NCI-H1436 (cell line): ENCODE data around the gene IPCEF1.

Source experiments
- DNase-seq: peaks from one replicate; lab custom pipeline; 2025; lab: John Stamatoyannopoulos, UW

Gene IPCEF1

DNA sequence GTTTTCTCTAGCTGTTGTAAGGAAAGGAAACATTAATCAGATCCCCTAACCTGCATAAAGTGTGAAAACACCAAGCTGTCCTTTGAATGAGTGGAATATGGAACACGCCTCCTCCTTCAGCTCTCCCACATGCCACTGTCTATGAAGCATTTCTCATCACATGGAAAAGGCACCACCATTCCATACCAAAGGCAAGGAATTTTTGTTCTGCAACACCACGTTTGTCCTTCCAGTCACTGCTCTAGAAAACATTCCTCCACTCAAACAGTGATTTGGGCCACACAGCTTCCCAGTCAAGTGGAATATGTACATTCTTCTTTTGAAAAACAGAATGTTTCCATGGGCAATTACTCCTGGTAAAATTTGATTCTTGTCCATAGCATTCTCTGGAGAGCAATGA is 197.5 kb downstream of the IPCEF1 start:
- no peak for DNase-seq

DNA sequence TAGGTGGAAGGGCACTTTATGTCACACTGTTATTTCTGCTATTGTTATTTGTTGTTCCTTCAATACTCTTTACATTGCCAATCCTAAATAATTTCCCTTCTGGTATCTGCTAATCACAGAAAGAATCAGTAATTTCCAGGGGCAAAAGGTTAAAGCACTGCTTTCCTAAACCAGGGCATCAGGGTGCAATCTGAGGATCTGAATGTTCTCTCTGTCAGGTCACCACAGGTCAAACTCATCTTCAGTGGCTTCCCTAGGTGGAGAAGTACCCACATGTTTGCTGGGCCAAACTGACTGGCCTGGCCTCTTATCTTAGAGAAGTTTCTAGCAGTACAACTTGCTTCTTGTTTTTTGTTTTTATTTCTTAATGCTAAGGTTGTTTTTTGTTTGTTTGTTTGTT is 198.9 kb downstream of the IPCEF1 start:
- DNase-seq, result no peak

DNA sequence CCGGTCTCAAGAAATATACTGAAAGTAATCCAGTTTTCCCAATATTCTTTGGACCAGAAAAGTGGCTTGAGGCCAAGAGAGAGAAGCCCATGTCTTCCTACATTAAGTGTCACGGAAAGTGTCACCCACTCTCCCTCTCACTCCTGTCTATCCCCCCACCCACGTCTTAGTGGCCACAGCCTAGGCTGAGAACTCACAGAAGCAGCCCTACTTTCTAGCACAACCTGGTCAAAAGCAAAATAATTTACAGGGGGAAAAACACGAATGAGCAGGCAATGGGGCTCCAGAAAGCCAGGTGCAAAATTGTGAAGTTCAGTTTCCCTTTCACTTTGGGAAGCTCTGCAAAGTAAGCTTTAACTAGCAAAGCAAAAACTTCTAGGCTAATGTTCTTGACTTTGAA is 199.5 kb downstream of the IPCEF1 start:
- no peak for DNase-seq

DNA sequence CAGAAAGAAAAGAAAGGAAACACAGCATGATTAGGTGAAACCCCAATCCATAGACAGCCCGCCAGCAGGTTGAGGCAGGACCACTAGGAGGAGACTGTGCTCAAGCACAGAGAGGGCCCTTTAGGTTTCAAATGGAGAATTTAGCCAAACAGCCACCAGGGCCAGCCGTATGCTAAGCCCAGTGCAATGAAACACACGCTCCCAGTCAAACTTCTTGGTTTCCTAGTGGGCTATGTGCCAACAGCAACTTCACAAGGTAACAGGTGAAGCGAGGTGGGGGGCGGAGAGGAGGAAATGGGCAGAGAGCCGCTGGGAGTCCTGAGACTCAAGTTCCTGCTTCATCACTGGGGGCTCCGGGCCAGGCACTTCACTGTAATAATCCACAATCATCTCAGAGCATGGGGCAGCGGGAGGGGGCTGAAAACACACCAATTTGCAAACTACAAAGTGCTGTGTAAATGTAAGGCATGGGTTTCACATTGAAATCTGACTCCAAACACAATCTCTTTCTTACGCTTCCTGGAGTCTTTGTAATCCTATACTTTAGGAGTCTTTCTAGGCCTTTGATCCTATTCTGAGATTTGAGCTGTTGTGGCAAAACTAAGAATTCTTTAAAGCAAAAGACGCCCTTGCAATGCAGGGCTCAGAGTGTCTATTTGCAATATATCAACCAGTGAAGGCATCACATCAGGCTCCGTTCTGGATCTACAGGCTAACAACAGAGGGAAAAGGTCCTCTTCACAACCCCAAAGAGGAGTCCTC is 200.3 kb downstream of the IPCEF1 start:
- peak; percentile 70 for DNase-seq

DNA sequence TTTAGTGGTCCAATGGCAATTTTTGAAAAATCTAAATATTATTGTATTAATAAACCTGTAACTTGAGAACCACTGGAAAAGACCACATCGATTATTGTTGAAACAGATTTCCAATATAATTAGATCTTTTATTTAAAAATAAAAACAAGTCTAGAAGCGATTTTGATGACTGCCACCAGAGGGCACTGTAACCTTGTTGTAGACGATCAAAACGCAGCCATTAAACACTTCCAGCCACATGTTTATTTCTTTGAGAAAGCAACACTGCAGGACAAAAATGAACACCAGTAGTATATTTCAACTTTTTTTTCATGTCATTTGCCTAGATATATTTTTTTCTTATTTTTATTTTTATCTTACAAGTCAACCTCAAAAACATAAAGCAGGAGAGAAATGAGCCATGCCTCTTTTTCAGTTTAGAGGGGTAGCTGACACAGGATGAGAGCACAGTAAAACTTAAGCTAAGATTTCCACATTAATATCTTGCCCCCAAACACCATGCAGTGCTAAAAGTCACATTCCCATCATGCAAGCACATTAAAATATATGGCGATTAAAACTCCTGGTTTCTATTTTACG is 202.1 kb downstream of the IPCEF1 start:
- peak; percentile 70 for DNase-seq

DNA sequence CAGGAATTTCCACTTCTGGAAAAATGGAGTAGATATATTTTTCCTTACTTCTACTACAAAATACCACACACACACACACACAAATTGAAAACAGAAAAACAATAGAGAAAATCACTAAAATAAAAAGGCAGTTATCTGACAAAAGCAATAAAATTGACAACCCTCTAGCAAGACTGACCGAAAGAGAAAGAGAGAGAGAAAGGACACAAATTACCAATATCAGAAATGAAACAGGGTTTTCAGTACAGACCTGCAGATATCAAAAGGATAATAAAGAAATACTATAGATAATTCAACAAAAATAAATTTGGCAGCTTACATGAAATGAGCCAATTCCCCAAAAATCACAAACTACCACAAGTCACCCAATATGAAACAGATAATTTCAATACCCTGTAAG is 212.8 kb downstream of the IPCEF1 start:
- no peak for DNase-seq

DNA sequence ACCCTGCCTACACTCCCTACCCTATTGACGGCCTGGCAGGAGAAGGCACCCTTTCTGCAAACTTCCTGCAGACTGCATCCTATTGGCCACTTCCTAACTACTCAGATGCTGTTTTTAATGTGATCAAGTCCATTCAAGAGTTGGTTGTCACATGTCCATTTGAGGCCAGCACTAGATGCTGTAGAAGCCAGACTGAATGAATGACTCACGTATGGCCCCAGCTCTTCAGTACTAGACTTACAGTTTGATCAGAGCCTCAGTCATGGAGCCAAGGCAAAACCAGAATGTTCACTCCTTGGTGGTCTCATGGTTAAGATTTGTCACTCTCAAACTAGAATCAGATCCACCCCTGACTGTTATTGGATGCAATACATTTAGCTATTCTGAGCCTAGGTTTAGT is 215.9 kb downstream of the IPCEF1 start:
- no peak for DNase-seq

DNA sequence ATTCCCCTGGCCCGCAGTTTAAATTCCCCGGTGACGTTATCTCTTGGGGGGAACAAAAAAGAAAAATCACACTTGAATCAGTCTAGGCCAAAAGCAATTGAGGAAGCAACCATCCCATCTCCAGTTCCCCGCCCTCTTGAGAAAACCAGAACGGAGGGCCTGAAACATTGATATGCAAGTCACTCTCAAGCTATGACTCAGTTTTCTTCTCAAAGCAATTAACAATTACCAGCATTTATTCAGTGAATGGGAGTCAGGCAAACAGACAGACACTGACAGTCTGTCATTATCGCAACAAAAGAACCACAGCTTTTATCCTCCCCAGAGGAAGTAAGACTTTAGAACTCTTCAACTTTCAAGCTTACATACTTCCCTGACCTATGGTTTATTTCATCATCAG is 216.7 kb downstream of the IPCEF1 start:
- no peak for DNase-seq

DNA sequence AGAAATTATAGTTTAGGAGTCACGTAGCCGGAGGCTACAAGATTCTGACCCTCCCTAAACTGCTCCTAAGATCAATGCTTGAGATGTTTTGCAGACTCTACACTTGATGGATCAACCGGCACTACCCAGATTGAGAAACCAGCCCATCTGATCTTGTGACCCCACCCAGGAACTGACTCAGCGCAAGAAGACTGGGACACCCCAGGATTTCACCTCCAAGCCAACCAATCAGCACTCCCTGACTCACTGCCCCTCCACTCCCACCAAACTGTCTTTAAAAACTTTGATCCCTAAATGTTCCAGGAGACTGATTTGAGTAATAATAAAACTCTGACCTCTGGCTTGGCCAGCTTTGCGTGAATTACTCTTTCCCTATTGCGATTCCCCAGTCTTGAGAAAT is 217.8 kb downstream of the IPCEF1 start:
- no peak for DNase-seq

DNA sequence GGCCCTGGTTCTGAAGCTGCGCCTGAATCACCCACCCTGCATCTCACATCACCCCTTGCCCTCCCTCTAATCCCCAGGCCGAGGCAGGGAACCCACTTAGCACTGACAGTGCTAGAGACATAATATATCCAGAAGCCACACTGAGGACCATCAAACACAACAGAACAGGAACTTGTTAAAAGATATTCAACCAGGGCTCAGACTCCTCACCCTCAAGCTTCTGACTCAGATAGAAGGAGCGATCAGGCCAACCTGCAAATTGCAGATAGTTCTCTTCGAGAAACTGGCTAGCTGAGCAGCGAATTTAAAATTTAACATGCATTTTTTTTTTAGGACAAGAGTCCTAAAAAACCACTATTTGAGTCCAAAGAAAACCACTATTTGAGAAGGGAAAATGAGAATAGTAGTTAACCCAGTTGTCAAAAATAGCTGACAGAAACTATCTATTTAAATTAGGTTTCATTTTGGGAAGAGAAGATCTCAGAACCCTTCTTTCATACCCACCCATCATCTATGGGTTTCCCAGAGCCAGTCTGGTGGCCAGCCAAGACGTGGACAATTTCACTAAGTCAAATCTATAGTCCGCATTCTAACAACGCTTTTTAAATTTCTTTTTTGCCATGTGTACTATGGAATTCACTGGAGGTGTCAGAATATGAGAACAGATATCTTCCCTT is 222.0 kb downstream of the IPCEF1 start:
- DNase-seq, result no peak

DNA sequence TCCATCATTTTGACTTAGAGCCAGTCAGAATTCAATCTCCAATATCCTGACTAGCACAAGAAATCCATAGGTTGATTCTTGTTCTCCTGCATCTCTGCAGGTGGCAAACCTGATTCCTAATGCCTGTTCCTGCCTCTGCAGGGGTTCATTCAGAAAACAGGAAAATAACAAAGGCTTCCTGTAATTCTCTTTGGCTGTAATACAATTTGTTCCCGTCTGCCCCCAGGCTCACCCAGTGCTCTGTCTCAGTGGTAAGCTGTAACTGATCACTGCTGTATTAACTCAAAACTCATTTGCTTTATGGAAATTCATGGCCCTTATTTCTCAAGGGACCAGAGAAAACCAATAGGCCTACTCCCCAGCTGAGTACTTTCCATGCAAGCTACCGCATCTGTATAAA is 228.9 kb downstream of the IPCEF1 start:
- DNase-seq, result no peak

DNA sequence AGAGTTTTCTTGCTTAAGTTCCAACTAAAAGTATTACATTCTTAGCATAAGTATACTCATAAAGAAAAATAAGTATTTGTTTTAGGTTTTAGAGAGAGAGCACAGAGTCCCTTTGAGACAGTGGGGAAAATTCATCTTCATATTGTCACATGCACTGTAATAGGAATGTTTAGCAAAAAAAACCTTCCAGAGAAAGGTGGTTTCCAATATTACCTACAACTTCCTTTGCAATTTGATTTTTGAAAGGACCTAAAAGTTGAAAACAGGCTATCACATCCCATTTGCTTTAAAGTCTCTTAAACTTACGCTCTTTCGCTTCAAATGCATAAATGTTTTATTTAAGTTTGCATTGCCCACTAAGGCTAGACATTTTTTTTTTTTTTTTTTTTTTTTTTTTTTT is 231.2 kb downstream of the IPCEF1 start:
- no peak for DNase-seq

DNA sequence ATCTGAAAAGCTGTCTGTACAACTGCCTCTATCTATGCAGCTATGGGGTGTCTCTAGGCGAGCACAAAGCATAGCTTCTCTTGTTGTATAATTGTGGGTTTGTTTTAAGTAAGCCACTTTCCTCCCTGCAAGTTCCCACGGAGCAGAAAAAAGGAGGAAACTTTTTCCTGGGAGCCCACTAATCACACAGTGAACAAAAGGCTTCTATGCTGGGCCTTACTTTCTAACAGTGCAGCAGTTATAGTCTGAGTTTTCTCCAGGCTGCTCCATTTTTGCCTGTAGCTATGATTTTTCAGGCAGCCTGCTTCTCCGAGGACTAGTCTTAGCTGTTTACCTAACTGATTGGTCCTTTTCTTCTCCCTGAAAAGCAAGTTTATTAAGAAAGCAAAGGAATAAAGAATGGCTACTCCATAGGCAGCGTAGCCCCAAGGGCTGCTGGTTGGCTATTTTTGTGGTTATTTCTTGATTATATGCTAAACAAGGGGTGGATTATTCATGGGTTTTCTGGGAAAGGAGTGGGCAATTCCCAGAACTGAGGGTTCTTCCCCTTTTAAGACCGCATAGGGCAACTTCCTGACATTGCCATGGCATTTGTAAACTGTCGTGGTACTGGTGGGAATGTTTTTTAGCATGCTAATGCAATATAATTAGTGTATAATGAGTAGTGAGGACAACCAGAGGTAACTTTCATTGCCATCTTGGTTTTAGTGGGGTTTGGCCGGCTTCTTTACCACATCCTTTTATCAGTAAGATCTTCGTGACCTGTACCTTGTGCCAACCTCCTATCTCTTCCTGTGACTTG is 233.2 kb downstream of the IPCEF1 start:
- DNase-seq, result no peak

DNA sequence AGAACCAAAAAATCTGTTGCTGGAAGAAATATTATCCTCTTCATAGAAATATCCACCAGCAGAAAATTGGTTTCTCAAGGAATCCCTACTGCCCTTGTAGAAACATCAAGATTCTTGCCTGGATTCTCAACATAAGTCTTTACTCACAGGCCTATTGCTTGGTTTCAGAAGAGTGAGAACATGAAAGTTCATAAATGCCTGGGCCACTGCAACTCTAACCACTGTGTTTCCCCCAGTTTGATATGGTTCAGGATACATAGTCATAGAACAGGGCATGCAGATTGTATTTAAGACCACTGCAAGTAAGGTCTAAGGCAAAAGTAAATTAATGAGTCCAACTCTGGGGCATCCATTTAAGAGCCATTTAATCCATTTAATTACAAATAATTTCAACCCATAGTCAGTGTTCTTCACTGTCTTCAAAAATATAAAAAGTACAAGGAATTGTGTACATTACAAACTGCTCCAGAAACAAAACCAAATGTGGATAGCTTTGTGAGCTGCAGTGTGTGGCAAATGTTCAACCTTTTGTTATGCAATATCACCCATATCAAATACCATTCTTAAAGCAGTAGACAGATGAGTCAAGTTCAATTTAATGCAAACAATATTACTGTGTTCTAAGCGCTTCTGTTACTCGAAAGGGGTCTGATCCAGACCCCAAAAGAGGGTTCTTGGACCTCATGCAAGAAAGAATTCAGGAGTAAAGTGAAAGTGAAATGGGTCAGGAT is 234.2 kb downstream of the IPCEF1 start:
- DNase-seq, result no peak

DNA sequence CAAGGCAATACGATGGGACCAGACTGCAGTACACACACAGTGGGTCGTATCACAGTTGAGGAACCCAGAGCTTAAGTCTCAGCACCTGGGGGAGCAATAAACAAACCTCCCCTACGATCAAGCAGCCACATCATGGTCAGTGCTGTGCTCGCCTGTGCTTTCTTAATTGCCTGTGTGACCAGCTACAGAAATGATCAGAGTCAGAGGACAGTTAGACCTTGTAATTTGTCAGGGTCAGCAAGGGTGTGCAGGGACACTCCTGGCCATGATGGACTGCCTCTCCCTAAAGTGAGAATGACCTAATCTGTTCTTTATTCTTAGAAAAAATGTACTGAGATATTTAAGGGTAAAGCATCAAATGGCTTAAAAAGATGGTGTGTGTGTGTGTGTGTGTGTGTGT is 239.1 kb downstream of the IPCEF1 start:
- DNase-seq, result no peak

DNA sequence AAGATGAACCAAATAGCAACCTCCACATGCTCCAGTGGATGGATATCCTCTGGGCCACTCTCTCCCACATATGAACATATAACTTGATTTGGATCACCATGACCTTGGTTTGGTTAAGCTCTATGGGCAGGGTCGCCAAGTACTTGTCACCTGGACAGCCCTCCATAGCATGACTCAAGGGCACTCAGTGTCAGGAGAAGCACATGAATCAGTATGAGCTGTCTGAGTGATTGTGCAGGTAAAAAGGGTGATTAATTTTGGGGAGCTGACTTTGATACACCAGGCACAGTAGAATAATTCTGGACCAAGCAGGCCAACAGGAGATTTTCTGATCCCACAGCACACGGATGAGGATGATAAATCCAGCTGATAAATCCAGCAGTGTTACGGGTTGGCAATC is 243.2 kb downstream of the IPCEF1 start:
- DNase-seq, result no peak

DNA sequence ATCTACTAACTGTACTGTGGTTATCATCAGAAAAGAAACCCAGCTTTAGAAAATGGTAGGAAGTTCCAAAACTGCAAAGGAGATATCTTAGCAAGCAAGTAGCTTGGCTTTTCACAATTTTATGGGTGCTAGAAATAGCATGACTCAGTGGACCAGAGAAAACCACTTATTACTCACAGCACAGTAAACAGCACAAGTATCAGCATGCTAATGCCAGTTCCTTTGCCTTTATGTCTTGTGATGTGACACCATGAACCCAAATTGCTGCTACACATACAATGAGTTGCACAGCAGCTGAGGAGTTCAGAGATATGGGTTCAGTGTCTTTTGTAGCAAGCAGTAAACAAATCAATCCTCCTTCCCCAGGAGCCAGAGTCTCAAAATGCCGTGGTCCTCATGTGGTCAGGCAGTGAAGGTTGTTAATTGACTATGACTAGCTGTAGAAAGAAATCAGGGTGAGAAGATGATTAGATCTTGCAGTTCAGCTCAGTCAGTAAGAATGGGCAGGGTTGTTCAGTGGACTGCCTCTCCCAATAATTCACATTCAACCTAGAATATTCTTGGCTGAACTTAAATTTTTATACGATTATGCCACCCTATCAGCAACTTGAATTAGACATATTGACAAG is 244.3 kb downstream of the IPCEF1 start:
- no peak for DNase-seq

DNA sequence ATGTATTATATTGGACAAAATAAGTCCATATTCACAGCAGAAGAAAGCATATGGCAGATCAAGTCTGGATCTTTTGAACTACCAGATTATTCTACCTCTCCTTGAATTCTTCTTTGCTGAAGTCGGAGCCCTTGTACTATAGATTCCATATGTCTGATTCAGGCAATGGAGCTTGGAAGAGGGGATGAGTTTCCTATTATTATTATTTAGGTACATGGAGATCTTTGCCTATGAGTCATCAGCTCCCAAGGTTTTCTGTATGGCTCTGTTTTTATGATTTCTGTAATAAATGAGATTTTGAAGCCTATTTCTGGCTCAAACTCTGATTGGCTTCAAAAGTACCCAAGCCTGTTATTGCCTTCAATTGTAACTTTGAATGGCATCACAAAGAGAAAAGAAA is 245.6 kb downstream of the IPCEF1 start:
- DNase-seq, result no peak

DNA sequence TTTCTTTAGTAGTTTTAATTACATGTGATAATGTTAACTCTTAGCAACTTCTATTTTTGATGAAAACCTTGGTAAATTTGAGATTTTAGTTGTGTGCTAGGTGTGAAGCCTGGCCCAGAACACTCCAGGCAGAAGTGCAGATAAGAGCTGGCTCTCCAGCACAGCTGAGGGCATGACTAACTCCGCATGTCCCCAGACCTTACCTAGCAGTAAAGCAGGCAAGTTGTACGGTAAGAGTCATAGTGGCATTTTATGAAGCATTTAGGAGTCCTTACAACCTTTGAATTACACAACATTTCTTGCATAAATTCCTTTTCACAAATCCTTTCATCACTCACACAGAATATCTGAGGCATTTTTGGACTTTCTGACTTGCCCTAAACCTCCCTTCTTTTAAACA is 250.4 kb downstream of the IPCEF1 start:
- no peak for DNase-seq
